ENCODE results near the gene TEKT5. TPM values are rescaled to one million over a fixed set of nuclear protein-coding genes. Genes with fewer than 3 reads are reported as not detected.
A peak's percentile ranks its signal among the peaks of the same experiment; 100 is the strongest.
"Not testable (repeated sequence)": the region's sequence is repeated elsewhere in the genome, so short reads cannot be mapped to it uniquely, and the experiment has no call there.

The TEKT5 gene
- polyA plus RNA-seq (2012; ENCODE audit: insufficient read depth, insufficient read length, low read depth) = 0.86 TPM

DNA sequence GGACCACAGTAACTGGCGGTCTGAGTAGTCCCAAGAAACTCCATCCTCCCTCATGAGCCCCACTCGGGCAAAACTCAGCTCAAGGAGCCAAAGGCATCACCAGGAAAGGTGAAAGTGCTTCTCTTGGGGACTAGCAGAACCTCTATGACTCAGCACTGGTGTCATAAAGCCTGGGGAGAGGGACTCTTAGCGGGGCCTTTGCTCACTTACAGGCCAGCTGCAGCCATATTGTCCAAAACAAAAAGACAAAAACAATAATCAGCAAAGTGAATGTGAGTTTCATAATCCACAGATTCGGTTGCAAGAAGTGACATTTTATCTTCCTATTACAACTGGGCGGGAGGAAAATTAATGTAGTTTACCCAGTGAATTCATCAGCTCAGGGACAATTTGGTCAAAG, at the start of gene TEKT5:
Gene TEKT5, minus strand, starts transcription at position 101 of the 400 bp plus-strand sequence. Its CDS starts 57 bp downstream, at position 44.
- DNase-seq = no peak
- no peaks in the 10 kb centered on the region for H3K9me3 ChIP-seq
- no peak within 1 kb of the TSS for H3K4me3 ChIP-seq (ENCODE audit: low read depth, low read length)
- H3K36me3 ChIP-seq = no peaks in the 10 kb centered on the region
- no peaks in the 10 kb centered on the region for H3K4me1 ChIP-seq
- TF ChIP-seq, protein P1, sequence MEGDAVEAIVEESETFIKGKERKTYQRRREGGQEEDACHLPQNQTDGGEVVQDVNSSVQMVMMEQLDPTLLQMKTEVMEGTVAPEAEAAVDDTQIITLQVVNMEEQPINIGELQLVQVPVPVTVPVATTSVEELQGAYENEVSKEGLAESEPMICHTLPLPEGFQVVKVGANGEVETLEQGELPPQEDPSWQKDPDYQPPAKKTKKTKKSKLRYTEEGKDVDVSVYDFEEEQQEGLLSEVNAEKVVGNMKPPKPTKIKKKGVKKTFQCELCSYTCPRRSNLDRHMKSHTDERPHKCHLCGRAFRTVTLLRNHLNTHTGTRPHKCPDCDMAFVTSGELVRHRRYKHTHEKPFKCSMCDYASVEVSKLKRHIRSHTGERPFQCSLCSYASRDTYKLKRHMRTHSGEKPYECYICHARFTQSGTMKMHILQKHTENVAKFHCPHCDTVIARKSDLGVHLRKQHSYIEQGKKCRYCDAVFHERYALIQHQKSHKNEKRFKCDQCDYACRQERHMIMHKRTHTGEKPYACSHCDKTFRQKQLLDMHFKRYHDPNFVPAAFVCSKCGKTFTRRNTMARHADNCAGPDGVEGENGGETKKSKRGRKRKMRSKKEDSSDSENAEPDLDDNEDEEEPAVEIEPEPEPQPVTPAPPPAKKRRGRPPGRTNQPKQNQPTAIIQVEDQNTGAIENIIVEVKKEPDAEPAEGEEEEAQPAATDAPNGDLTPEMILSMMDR (IDR thresholded peaks at IDR 0.05; ENCODE audit: low read depth, low read length) = no peak
- no peaks in the 10 kb centered on the region for H3K27me3 ChIP-seq

DNA sequence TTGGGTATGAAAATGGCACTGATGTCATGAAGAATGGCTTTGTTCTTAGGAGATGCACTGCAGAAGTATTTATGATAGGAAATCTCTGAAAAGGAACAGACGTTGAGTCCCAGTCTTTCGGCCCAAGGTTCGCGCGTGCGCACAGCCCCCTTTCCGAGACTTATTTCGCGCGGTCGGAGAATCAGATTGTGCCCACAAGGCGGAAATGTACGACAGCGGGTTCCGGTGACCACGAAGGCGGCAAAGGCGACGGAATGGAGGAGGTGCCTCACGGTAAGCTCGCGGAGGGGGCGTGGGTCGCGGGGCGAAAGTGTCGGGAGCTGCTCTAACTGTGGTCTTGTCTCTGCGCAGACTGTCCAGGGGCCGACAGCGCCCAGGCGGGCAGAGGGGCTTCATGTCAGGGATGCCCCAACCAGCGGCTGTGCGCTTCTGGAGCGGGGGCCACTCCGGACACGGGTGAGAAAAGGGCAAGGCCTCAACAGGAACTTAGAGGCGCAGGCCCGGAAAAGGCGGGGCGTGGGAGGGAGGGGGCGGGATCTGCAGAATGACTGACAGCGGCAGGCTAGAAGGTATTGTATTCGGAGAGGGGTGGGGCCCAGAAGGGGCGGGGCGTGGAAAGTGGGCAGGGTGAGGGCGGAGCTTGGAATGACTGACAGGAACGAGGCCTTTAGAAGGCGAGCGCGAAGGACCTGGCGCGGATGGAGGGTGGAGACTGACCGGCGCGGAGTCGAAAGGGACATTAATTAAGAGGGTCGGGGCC, 49.1 kb upstream of the TEKT5 start, which contains the start of gene NUBP1:
Gene NUBP1, plus strand, starts transcription at position 233 of the 760 bp plus-strand sequence. Its CDS starts 22 bp downstream, at position 255.
- DNase-seq = peak; percentile 99
- TF ChIP-seq, protein P1 (IDR thresholded peaks at IDR 0.05; ENCODE audit: low read depth, low read length) = no peak
- Histone ChIP-seq H3K4me3 (ENCODE audit: low read depth, low read length) (peak within 1 kb of the TSS; percentile 76), H3K4me1 (peaks cover 13% of the 10 kb centered on the region), H3K27me3 (no peaks in the 10 kb centered on the region), H3K9me3 (no peaks in the 10 kb centered on the region), H3K36me3 (no peaks in the 10 kb centered on the region; the same call in 1 of the 2 replicates)

DNA sequence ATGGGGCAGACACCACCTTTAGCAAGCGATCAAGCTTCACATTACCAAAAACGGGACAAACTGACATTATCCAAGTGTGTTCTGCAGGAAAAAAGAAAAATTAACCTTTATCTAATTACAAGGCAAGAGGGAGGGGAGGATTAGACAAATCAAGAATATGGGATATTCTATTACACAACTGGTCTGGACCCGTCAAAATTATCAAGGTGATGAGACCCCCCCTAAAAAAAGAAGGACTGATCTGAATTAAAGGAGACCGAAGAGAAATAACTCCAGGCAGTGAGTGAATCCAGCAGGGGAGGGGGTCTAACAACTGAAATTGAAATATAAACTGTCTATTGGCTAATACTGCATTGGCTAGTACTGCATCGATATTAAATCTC, 48.5 kb upstream of the TEKT5 start:
- peaks cover 13% of the 10 kb centered on the region for H3K4me1 ChIP-seq
- peak overlapping the region; percentile 76 for H3K4me3 ChIP-seq (ENCODE audit: low read depth, low read length)
- no peaks in the 10 kb centered on the region for H3K9me3 ChIP-seq
- DNase-seq = no peak
- H3K36me3 ChIP-seq = no peaks in the 10 kb centered on the region; the same call in 1 of the 2 replicates
- no peaks in the 10 kb centered on the region for H3K27me3 ChIP-seq
- TF ChIP-seq, protein P1 (IDR thresholded peaks at IDR 0.05; ENCODE audit: low read depth, low read length) = no peak

DNA sequence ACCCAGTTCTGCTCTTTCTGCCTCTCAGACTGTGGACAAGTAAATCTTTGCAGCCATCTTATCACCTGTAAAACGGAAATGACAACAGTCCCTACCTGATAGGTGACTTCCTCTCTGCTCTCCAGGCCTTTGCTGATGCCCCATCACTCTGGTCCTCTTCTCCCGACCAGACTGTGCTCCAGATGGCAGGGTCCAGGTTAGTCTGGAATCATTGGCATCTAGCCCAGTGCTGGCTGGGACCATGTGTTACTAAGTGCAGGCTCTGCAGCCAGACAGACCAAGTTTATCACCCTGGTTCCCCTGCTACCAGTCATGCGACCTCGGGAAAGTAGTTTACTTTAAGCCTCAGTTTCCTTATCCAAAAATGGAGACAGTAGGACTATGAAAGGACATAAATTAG, 47.1 kb upstream of the TEKT5 start:
- Histone ChIP-seq H3K9me3 (no peaks in the 10 kb centered on the region), H3K27me3 (no peaks in the 10 kb centered on the region), H3K4me3 (ENCODE audit: low read depth, low read length) (peak overlapping the region; percentile 26), H3K36me3 (no peaks in the 10 kb centered on the region), H3K4me1 (peaks cover 13% of the 10 kb centered on the region)
- peak; percentile 91 for DNase-seq
- TF ChIP-seq, protein P1 (IDR thresholded peaks at IDR 0.05; ENCODE audit: low read depth, low read length) = no peak

DNA sequence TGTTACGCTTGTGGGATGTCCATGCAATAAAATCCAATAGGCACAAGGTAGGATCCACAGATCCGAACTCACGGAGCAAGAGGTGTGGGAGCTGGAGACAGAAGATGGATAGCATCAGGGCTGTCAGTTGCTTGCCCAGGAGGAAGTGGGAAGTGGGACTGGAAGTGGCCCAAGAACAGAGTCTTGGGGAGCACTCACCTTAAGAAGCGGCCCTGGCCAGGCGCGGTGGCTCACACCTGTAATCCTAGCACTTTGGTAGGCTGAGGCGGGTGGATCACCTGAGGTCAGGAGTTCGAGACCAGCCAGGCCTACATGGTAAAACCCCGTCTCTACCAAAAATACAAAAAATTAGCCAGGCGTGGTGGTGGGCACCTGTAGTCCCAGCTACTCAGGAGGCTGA, 46.5 kb upstream of the TEKT5 start:
- not testable (repeated sequence) for H3K27me3 ChIP-seq; H3K4me3 ChIP-seq (ENCODE audit: low read depth, low read length); H3K36me3 ChIP-seq; DNase-seq; H3K9me3 ChIP-seq
- peaks cover 13% of the 10 kb centered on the region for H3K4me1 ChIP-seq

DNA sequence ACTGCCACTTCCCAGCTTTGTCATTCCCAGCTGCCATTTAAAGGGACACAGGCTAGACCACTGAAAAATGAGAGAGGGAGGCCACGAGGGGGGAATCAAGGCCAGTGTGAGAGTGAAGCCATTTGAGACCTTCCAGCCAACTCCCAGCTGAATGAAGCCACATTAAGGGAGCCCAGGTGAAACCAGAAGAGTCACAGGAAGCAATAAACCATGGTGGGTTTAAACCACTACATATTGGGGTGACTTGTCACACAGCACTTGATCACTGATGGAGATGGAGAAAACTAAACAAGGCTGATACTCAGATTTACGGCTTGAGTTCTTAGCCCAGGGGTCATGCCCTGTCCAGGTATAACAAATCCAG, 46.1 kb upstream of the TEKT5 start:
- TF ChIP-seq, protein P1 (IDR thresholded peaks at IDR 0.05; ENCODE audit: low read depth, low read length) = no peak
- Histone ChIP-seq H3K4me3 (ENCODE audit: low read depth, low read length) (no peak overlapping the region), H3K27me3 (no peaks in the 10 kb centered on the region), H3K9me3 (no peaks in the 10 kb centered on the region), H3K36me3 (no peaks in the 10 kb centered on the region), H3K4me1 (peaks cover 13% of the 10 kb centered on the region)
- no peak for DNase-seq

All from BE2C (cell line).